HG02642 (cell line): ENCODE measurements around the gene DOCK9.

Experiments
- ATAC-seq: cut with Tn5 transposase; IDR thresholded peaks from one replicate; pipeline ENCODE4 v1.9.1; 2021; ENCODE audit warnings: mild to moderate bottlenecking; ENCODE audit not compliant: unreplicated experiment, poor library complexity

DOCK9 gene

DNA sequence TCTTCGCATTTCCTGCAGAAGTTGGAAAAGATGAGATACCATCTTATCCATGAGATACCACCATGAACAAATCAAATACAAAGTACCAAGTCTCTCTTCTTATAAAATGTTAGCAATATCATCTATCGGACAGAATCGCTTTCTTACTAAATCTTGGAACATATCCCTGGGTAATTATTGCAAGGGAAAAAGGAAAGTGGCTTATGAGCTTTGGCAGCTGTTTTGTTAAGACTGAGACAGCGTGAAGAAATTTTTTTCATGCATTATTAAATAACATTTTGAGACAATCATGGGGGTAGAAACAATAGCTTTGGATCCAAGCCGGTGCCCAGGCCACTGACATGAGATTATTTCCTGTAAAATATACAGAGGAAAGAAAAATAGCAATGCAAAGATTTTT is 84.5 kb downstream of the DOCK9 start:
- no peak for ATAC-seq

GRCh38 chr13:98892821-98893220 is 85.0 kb downstream of the DOCK9 start:
- no peak for ATAC-seq

DNA sequence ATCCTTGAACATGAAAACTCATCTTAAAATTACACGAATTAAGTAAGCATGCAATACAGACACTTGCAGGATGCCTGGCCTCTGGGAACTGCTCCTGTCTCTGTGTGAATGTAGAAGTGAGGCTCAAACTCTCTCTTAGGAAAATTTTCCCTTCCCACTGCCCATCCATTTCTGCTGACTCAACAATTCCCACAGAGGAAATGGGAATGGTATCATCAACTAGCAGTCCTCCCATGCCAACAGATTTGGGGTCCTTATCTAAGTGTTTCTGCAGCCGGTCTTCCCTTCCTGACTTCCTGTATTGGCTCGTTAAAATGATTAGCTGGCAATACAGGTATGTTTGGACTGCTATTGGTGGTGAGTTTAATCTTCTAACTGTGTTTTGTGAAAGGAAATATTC is 85.8 kb downstream of the DOCK9 start:
- no peak for ATAC-seq

GRCh38 chr13:98890925-98891324 is 86.9 kb downstream of the DOCK9 start:
- no peak for ATAC-seq

DNA sequence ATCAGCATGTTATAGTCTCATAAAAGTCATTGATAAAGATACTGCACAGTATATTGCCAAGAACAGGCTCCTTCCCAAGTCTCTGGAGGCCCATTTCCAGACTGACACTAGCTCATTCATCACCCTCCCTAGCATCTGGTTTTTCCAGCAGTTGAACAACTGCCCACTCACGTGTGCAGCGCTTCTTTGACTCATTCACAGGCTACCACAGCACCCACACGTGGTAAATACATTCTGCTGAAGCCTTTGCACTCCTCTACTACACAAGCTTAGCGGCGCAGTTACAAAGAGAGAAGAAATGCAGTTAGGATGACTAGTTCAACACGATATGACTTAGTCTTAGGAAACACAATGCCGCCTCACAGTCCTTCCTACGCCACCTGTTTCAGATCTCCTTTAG is 87.7 kb downstream of the DOCK9 start:
- no peak for ATAC-seq

- ATAC-seq = no peak
Measured at GRCh38 chr13:98889419-98890085, 88.3 kb downstream of the DOCK9 start.

DNA sequence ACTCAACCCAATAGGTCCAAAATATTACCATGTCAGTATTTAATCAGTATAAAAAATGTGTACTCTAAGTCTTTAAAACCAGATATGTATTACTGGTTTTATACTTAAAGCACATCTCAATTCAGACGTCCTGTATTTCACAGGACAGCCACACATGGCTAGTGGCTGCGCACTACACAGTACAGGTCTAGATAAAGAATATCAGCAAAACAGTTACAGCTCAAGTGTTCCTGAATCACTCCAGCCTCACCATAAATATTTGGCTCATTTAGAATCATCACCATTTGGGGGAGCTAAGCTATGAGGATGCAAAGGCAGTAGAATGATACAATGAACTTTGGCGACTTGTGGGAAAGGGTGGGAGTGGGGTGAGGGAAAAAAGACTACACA is 89.0 kb downstream of the DOCK9 start:
- ATAC-seq = no peak

- no peak for ATAC-seq
Measured at GRCh38 chr13:98888222-98888889, 89.5 kb downstream of the DOCK9 start.

GRCh38 chr13:98886587-98887230 is 91.2 kb downstream of the DOCK9 start:
- ATAC-seq = no peak

DNA sequence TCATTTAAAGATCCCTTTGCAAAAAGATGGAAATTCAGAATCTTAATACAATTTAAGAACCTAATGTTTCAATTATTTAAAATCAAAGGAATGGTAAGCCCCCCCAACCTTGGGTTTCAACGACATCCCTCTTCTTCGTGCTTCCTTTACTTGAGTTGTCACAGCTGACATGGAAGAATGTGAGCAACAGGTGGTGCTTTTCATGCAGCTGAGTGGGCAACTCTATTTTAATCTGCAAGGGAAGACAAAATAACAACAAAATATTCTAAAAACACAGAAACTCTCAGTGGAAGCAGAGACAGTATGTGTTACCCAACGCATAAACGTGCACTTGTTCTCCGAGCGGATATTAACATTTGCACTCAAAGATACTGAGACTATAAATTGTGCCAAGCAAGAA is 92.3 kb downstream of the DOCK9 start:
- no peak for ATAC-seq

- ATAC-seq = no peak
Measured at GRCh38 chr13:98883998-98884397, 93.9 kb downstream of the DOCK9 start.

- no peak for ATAC-seq
Measured at GRCh38 chr13:98881390-98881789, 96.5 kb downstream of the DOCK9 start.

DNA sequence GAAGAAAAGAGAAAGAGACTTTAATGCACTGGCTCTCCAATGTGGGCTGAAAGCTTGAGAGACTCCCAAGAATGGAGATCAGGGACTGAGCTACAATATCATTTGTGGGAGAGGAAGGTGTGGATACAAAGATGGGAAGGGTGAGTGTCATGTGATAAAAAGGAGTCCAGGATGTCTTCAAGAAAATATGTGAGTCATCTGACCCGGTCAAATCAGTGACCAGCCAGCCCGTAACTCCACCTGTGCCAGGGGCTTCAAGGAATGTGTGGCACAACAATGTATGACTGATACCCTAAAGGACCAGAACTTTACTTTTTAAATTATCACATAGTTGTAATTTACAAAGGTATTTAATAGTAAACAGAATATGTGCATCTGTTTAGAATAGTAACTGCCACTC is 97.2 kb downstream of the DOCK9 start:
- ATAC-seq = no peak

- no peak for ATAC-seq
Measured at GRCh38 chr13:98879957-98880356, 97.9 kb downstream of the DOCK9 start.

DNA sequence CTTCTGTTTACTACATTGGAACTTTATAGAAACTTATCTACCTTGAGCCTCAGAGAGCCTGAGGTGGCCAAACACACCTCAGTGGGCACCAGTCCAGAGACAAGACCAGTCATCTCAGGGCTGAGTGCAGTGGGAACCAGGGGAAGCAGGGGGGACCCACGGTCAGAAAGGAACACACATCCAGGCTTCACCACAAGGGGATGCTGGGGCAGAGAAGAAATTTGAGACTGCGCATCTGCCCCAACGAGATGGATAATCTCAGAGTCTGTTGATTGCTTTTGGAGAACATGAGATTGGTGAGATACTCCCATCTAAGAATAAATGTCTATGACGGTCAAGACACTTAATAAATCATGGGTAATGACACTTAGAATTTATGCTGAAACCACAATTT is 98.7 kb downstream of the DOCK9 start:
- no peak for ATAC-seq

GRCh38 chr13:98878486-98879126 is 99.3 kb downstream of the DOCK9 start:
- no peak for ATAC-seq

- ATAC-seq = no peak
Measured at GRCh38 chr13:98877936-98878335, 99.9 kb downstream of the DOCK9 start.

DNA sequence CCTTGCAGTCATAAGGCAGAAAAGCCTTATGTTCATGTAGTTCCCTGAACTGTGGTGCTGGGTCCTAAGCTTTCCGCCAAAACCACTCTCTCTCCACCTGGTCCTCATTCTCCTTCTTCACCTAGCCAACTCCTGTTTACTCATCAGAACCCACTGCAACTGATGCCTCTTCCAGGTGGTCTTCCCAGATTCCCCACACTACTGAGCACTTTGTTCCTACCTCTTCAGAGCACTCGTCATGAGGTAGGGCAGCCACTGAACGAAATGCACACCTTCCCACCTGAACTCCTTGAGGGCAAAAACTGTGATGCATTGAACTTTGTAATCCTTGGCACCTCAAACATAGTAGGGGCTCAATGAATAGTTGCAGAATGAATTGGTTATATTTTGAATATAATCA is 100.4 kb downstream of the DOCK9 start:
- ATAC-seq = no peak

DNA sequence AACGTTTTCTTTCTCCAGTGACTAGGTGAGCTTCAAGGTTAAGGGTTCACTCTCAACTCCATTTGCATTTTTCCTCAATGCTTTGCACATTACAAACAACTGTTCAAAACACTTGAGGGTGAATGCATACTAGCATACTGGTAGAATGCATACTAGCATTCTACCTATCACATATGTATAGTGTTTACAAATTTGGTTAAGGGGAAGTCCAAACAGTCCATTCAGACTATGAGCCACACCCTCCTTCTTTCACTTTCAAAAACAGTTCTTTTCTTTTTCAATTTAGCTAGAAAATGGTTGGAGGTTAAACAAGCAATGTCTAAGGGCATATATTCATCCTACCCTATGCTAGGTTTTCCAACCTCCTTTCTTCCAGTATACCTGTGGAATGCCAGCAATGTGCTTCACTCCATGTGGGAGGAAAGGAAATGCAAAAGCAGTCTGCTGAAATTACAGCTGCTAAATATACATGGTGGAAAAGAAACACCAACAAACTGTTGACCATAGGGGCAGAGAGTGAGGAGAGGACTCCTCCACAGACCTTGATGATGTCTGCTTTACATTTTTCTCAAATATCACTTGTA is 102.6 kb downstream of the DOCK9 start:
- peak; percentile 82 for ATAC-seq

GRCh38 chr13:98874029-98874397 is 103.9 kb downstream of the DOCK9 start:
- no peak for ATAC-seq
